Left lobe of liver (tissue), 2 donors: ENCODE results near the gene CUX1. TPM values are rescaled to one million over a fixed set of nuclear protein-coding genes. Genes with fewer than 3 reads are reported as not detected.

Experiments used
- ATAC-seq: fragments of 200-7000 bp; cut with Tn5 transposase; one replicate; pipeline ENCODE4 v1.9.1; 2020; ENCODE audit warnings: mild to moderate bottlenecking, moderate library complexity
- DNase-seq: peaks from one replicate; pipeline ENCODE4 v3.0.0-alpha.2; 2020; ENCODE audit warnings: low spot score
- total RNA-seq: library from RNA; stranded (reverse); gene quantifications from one replicate; pipeline ENCODE4 v1.2.1, GENCODE V29; 2021
- donor health status: DM: no; HTN: no; CAD: no; lungs with moderate emphysema.
- donor health status: DM: no; HTN: yes; CAD: no.

The CUX1 gene
- total RNA-seq, 1 donor from 2014 or later: 42.0 TPM

- DNase-seq (no peak), ATAC-seq (no peak)
Measured at GRCh38 chr7:102270178-102270887, 452.9 kb downstream of the CUX1 start.

GRCh38 chr7:102271158-102271798 lies 453.9 kb downstream of the CUX1 start:
- DNase-seq (no peak), ATAC-seq (no peak)

GRCh38 chr7:102272075-102272916 lies 454.9 kb downstream of the CUX1 start:
- ATAC-seq: peak; percentile 98
- DNase-seq: peak; percentile 79

- DNase-seq (no peak), ATAC-seq (no peak)
Measured at GRCh38 chr7:102272917-102273748, 455.7 kb downstream of the CUX1 start.

- DNase-seq (no peak), ATAC-seq (no peak)
Measured at GRCh38 chr7:102273749-102274712, 456.6 kb downstream of the CUX1 start.

GRCh38 chr7:102275123-102275703 lies 457.8 kb downstream of the CUX1 start:
- ATAC-seq (no peak), DNase-seq (no peak)

GRCh38 chr7:102277901-102278300 lies 460.5 kb downstream of the CUX1 start:
- ATAC-seq (no peak), DNase-seq (no peak)

- DNase-seq: no peak
Measured at GRCh38 chr7:102279537-102280400, 462.3 kb downstream of the CUX1 start.

GRCh38 chr7:102280521-102280920 lies 463.1 kb downstream of the CUX1 start:
- DNase-seq: no peak
- no peak for ATAC-seq

More at GRCh38 chr7:102279537-102280400, 462.3 kb downstream of the CUX1 start:
- ATAC-seq: peak; percentile 77

GRCh38 chr7:102281785-102282184 lies 464.4 kb downstream of the CUX1 start:
- DNase-seq (no peak), ATAC-seq (no peak)

- DNase-seq (no peak), ATAC-seq (no peak)
Measured at GRCh38 chr7:102282465-102283362, 465.3 kb downstream of the CUX1 start.

- DNase-seq: no peak
- no peak for ATAC-seq
Measured at GRCh38 chr7:102283477-102284189, 466.2 kb downstream of the CUX1 start.

GRCh38 chr7:102284399-102284798 lies 467.0 kb downstream of the CUX1 start:
- no peak for ATAC-seq
- DNase-seq: no peak

- DNase-seq (peak; percentile 54), ATAC-seq (no peak)
Measured at GRCh38 chr7:102284891-102285539, 467.6 kb downstream of the CUX1 start.

- no peak for DNase-seq
- ATAC-seq: no peak
Measured at GRCh38 chr7:102285540-102286236, 468.3 kb downstream of the CUX1 start.
